Activated T-cell treated with anti-CD3 and anti-CD28 coated beads for 24 hours (primary cell): Measurements from ENCODE around the gene FBN1.

Source experiments
- DNase-seq: peaks from one replicate; pipeline ENCODE4 v3.0.0-alpha.2; 2020; ENCODE audit warnings: low read depth

Gene FBN1

DNA sequence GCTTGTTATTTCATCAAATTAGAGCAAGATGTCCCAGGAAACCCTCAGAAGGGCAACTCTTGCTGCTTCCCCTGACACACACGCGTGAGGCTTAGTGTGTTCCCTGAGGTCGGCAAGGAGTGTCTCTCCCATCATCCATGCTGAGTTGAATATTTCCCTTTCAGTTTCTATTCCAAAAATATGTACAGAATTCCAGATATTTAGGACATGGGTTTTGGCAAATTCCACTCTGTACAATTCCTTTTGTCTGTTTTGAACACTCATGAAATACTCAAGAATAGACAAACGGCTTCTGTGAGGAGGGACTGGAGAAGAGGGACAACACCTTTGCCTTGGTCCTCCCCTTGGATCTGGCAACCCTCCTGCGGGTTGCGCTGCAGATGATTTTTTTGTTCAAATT lies 176.2 kb downstream of the FBN1 start:
- DNase-seq, result no peak

- no peak for DNase-seq
Observed at GRCh38 chr15:48467801-48468200, 177.7 kb downstream of the FBN1 start.

GRCh38 chr15:48466820-48467219 lies 178.7 kb downstream of the FBN1 start:
- no peak for DNase-seq

GRCh38 chr15:48466079-48466478 lies 179.4 kb downstream of the FBN1 start:
- no peak for DNase-seq

GRCh38 chr15:48465410-48465809 lies 180.1 kb downstream of the FBN1 start:
- no peak for DNase-seq

DNA sequence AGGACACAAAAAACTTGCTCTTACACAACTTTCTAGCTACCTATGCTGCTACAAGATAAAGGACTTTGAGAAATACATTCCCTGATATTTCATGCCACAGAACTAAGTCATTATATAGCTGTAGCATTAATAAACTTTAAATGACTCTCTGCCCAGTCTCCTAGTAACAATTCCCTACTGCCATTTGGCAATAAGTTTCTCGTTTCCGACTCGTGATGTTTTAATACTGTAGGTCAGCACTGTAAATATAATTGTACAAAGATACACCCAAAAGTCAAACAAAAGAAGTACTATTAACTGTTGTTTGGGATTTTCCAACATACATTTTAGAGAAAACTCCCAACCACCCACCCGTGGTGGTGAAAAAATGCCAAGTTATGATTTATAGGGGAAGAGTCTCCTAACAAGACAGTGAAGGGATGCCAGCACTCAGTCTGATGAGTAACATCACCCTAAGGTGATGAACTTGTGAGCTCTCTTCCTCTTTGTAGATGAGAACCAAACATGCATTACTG lies 182.1 kb downstream of the FBN1 start:
- no peak for DNase-seq

GRCh38 chr15:48462688-48463087 lies 182.8 kb downstream of the FBN1 start:
- no peak for DNase-seq

GRCh38 chr15:48459571-48460442 lies 185.7 kb downstream of the FBN1 start:
- no peak for DNase-seq

GRCh38 chr15:48458876-48459275 lies 186.6 kb downstream of the FBN1 start:
- no peak for DNase-seq

- DNase-seq, result no peak
Observed at GRCh38 chr15:48456134-48456533, 189.4 kb downstream of the FBN1 start.

DNA sequence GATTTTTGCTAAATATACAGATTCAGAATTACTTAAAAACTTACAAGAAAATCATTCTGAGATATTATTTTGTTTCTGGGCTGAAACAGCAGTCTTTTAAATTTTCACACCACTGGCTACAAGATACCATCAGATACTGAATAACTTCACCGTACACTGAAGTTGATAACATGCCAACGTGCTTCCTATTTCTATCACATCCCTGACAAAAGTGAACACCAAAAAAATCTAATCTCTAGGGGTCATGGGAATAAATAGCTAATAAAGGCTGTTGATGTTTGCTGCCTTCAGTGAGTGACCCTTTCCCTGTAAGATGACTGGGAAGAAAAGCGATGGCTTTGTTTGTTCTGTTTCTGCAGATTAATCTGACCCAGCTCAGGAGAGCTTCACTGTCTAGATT lies 193.8 kb downstream of the FBN1 start:
- no peak for DNase-seq

DNA sequence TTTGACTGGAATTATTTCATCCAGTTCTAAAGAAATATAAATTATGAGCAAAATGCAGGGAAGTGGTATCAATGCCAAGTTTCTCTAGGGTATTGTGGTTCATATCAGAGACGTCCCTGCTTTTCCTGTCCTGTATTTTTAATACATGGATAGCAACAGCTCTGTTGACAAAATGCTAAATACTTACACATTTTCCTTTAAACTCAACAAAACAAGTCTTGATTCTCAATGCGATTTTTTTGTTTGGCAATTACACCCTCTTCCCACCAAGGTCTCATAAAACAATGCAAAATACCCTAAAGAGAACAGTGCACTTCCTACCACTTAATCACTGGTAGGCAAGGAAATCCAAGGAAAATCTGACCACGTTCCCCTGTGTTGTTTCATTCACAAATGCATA lies 194.3 kb downstream of the FBN1 start:
- DNase-seq, result no peak

DNA sequence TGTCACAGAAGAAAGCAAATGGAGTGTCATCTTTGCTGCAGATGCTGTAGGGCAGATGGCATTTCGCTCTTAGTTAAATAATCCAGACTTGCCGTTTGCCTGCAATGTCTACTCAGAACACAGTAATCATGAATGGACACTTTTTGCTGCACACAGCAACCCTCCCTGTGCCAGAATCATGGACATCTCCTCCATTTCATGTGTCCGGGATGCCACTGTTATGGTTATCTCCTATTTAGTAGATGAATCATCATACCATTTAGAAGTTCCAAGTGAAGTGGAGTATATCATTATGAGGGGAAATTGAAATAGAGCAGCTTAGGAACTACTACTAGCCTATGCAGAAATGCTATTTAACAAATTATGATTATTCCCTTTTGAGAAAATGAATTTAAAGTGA lies 195.8 kb downstream of the FBN1 start:
- no peak for DNase-seq

GRCh38 chr15:48447657-48448056 lies 197.9 kb downstream of the FBN1 start:
- DNase-seq, result no peak

GRCh38 chr15:48447058-48447457 lies 198.5 kb downstream of the FBN1 start:
- no peak for DNase-seq

DNA sequence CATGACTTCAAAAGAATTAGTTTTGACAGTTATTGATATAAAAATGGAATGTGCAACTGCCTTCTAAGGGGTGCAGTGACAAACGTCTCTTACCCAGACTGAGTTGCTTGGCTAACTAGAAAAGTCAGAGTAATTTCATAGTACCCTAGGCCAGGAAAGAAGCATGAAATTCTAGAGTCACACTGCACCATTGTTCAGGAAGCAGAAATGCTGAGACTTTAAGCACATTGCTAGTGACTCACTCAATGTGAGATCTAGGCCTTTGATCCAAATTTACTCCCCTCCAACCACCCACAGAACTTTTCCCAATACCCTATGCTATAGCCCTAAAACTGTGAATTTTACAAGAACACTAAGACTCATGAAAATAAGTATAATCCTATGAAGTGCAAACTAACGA lies 203.5 kb downstream of the FBN1 start:
- no peak for DNase-seq

GRCh38 chr15:48440084-48440483 lies 205.4 kb downstream of the FBN1 start:
- no peak for DNase-seq

DNA sequence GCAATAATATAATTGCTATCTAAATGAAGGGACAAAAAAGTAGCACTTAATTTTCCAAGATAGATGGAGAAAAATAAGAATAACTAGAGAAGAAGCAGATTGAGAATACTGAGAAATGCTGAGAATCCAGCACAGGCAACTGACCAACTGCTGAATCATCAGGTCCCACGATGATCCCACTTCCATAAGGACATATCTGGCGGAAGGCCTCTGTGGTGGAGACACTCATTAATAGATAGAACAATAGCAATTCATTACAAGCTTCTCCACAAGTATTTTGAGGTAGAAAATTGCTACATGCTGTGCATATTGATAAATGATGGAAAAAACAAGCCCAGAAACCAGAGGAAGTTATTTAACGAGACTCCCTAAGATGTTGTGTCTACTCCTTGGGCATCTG lies 208.3 kb downstream of the FBN1 start:
- DNase-seq, result no peak

GRCh38 chr15:48435321-48435720 lies 210.2 kb downstream of the FBN1 start:
- no peak for DNase-seq

- DNase-seq, result no peak
Observed at GRCh38 chr15:48433226-48433886, 212.2 kb downstream of the FBN1 start.

DNA sequence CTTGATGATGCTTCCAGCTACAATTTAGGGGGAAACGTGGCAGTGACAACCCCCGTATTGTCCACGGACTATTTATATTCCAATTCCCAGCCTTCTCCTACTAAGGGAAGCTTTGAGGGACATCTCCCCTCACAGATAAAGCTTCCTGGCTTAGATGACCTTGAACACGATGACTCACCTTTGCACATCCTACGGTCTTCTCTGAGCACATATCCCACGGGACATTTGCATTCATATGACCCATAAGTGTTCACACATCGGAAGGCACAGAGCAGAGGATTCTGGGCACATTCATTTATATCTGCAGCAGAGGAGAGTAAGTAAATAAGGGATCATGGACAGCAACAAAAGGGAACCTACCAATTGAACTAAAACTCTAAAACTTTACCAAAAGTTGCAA lies 212.8 kb downstream of the FBN1 start:
- no peak for DNase-seq

DNA sequence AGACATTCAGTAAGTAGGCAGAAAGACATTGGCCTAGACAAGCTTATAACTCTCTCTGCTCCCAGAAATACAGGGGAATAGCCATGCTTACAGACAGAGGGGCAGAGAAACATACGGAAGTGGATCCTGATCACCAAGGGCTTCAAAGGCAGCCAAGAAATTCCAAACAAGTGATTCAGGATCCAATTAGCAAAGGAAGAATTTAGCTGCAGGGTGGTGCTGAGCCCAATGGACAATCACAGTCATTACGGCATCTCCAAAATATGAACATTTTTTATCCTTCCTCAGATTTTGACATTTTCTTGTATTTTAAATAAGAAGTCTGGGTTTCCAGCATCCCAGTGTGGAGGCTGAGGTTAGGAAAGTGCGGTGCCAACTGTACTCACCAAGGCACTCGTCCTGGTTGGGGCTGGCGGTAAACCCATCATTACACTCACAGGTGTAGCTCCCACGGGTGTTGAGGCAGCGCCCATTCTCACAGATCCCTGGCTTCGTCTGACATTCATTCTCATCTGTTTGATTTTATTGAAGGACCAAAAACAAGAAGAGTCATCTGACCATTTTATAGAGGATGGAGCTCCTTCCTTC lies 217.5 kb downstream of the FBN1 start:
- no peak for DNase-seq

GRCh38 chr15:48427479-48427878 lies 218.0 kb downstream of the FBN1 start:
- DNase-seq, result no peak
